HCT116 (cell line): ENCODE measurements around the gene SURF6. TPM values are rescaled to one million over a fixed set of nuclear protein-coding genes. Genes with fewer than 3 reads are reported as not detected.

Experiments used
- ATAC-seq: fragments of 200-7000 bp; cut with Tn5 transposase; 2 replicates; pipeline ENCODE4 v1.9.1; 2020; ENCODE audit warnings: mild to moderate bottlenecking, moderate library complexity
- BruUV-seq: library from RNA; stranded (reverse); fragments of 400-500 nt; replicated peaks from 2 replicates; lab custom pipeline; 2021; lab: Mats Ljungman, UMichigan
- CTCF ChIA-PET: fragments of 300-600 bp; sonication (Branson Sonifier 250); formaldehyde crosslinking; loops from one replicate; lab custom pipeline; 2021; ENCODE audit warnings: antibody characterized with exemption; lab: Charles Lee
- POLR2A ChIA-PET: fragments of 300-600, 350-600 bp; sonication (Branson Sonifier 250); formaldehyde crosslinking; loops from one replicate; lab custom pipeline; 2021; ENCODE audit warnings: antibody characterized with exemption; lab: Charles Lee
- RAD21 ChIA-PET, 2 experiments: fragments of 300-600 bp; sonication (Branson Sonifier 250); formaldehyde crosslinking; loops; one replicate each; lab custom pipeline; 2023; ENCODE audit warnings: low total read pairs in 2 of 2; ENCODE audit not compliant: uncharacterized antibody in 2 of 2, unreplicated experiment in 2 of 2, low non-redundant PET in 1 of 2; lab: Charles Lee
- DNase-seq: peaks from one replicate; pipeline ENCODE4 v3.0.0-alpha.2; 2010; ENCODE audit warnings: low read depth, low spot score
- H2AFZ ChIP-seq: fragments of 200-600 bp; shearing (Covaris generic), sonication (generic); 2 replicates; pipeline ENCODE4 v1.6.1; 2017; ENCODE audit warnings: low read depth, mixed run types, mixed read lengths, antibody characterized with exemption, low read length; ENCODE audit not compliant: poor library complexity, severe bottlenecking
- H3K27ac ChIP-seq: 2 replicates; pipeline ENCODE4 v1.5.1; 2012; ENCODE audit warnings: low read depth, low read length
- H3K27me3 ChIP-seq: fragments of 200-600 bp; sonication (generic); 2 replicates; pipeline ENCODE4 v1.6.1; 2016; ENCODE audit warnings: mixed run types, low read length, mixed read lengths; ENCODE audit not compliant: insufficient read depth
- H3K36me3 ChIP-seq, 2 experiments: fragments of 200-500 bp in 1 of 2; fragments of 200-600 bp in 1 of 2; sonication (Bioruptor generic) in 1 of 2; sonication (generic) in 1 of 2; 2 replicates each; pipeline versions ENCODE4 v1.5.1 to v1.6.1; 2014 to 2016; ENCODE audit warnings: low read length in 2 of 2, inconsistent platforms in 1 of 2, mixed read lengths in 1 of 2, mixed run types in 1 of 2; ENCODE audit not compliant: insufficient read depth in 2 of 2, control insufficient read depth in 1 of 2
- H3K4me1 ChIP-seq, 2 experiments: fragments of 200-600 bp in 1 of 2; sonication (generic) in 1 of 2; 2 replicates each; pipeline versions ENCODE4 v1.5.1 to v1.6.1; 2012 to 2017; ENCODE audit warnings: low read length in 2 of 2, inconsistent platforms in 1 of 2, mild to moderate bottlenecking in 1 of 2, mixed read lengths in 1 of 2, mixed run types in 1 of 2, moderate library complexity in 1 of 2; ENCODE audit not compliant: insufficient read depth in 2 of 2, control insufficient read depth in 1 of 2
- H3K4me2 ChIP-seq: fragments of 200-600 bp; sonication (generic); 2 replicates; pipeline ENCODE4 v1.6.1; 2017; ENCODE audit warnings: mixed run types, low read length, mixed read lengths
- H3K4me3 ChIP-seq, 2 experiments: fragments of 200-600 bp in 1 of 2; sonication (generic) in 1 of 2; replicated peaks in 1 of 2; 2 replicates each; pipeline ENCODE4 v1.5.1; 2011 to 2016; ENCODE audit warnings: low read length in 2 of 2, control low read depth in 1 of 2, low read depth in 1 of 2, mild to moderate bottlenecking in 1 of 2, mixed read lengths in 1 of 2, mixed run types in 1 of 2
- H3K79me2 ChIP-seq: fragments of 200-600 bp; sonication (generic); 2 replicates; pipeline ENCODE4 v1.6.1; 2017; ENCODE audit warnings: mild to moderate bottlenecking, mixed run types, low read length, moderate library complexity, mixed read lengths; ENCODE audit not compliant: insufficient read depth
- H3K9ac ChIP-seq: fragments of 200-600 bp; sonication (generic); 2 replicates; pipeline ENCODE4 v1.6.1; 2016; ENCODE audit warnings: low read length, mixed read lengths
- H3K9me2 ChIP-seq: fragments of 200-600 bp; sonication (generic), shearing (Covaris generic); 2 replicates; pipeline ENCODE4 v1.6.1; 2017; ENCODE audit warnings: mixed run types, mild to moderate bottlenecking, moderate library complexity; ENCODE audit not compliant: insufficient read depth
- H3K9me3 ChIP-seq, 2 experiments: fragments of 200-500 bp in 1 of 2; fragments of 200-600 bp in 1 of 2; sonication (Bioruptor generic) in 1 of 2; sonication (generic) in 1 of 2; 2 replicates each; pipeline ENCODE4 v1.6.1; 2014 to 2017; ENCODE audit warnings: low read length in 2 of 2, mixed read lengths in 2 of 2, inconsistent platforms in 1 of 2, low read depth in 1 of 2, mild to moderate bottlenecking in 1 of 2, mixed run types in 1 of 2, moderate library complexity in 1 of 2; ENCODE audit not compliant: control insufficient read depth in 1 of 2, insufficient read depth in 1 of 2
- H4K20me1 ChIP-seq: fragments of 200-600 bp; sonication (generic), shearing (Covaris generic); 2 replicates; pipeline ENCODE4 v1.6.1; 2017; ENCODE audit warnings: mixed run types, mild to moderate bottlenecking, moderate library complexity; ENCODE audit not compliant: insufficient read depth
- CTCF ChIP-seq, 3 experiments: fragments of 200-600 bp in 1 of 3; sonication (generic) in 1 of 3; IDR thresholded peaks in 2 of 3; conservative IDR thresholded peaks in 1 of 3; 2 replicates each; pipeline ENCODE4 v1.5.1; 2012 to 2017; ENCODE audit warnings: low read depth in 2 of 3, low read length in 2 of 3, antibody characterized with exemption in 1 of 3, borderline replicate concordance in 1 of 3, control low read depth in 1 of 3, mild to moderate bottlenecking in 1 of 3, mixed read lengths in 1 of 3, mixed run types in 1 of 3, moderate library complexity in 1 of 3; ENCODE audit not compliant: insufficient read depth in 1 of 3
- EZH2 ChIP-seq: fragments of 200-600 bp; sonication (generic); IDR thresholded peaks from 2 replicates; pipeline ENCODE4 v1.6.1; 2017; ENCODE audit warnings: antibody characterized with exemption, mixed run types
- RAD21 ChIP-seq: IDR thresholded peaks from 2 replicates; pipeline ENCODE4 v1.6.1; 2012; ENCODE audit warnings: low read depth, mild to moderate bottlenecking
- SIN3A ChIP-seq: IDR thresholded peaks from 2 replicates; pipeline ENCODE4 v1.6.1; 2012; ENCODE audit warnings: low read depth
- intact Hi-C: fragments of 100-400 bp; cut with micrococcal nuclease; formaldehyde crosslinking; loops from 2 replicates; pipeline ENCODE4 v1.10.0; 2022
- total RNA-seq: library from RNA; stranded (reverse); gene quantifications from one replicate; pipeline ENCODE4 v1.2.1, GENCODE V29; 2021; ENCODE audit not compliant: unreplicated experiment

Gene SURF6
- total RNA-seq, 1 experiment from 2014 or later, result 30.1 TPM

GRCh38 chr9:133334161-133334560 is 1.8 kb downstream of the SURF6 start:
- Histone ChIP-seq H3K4me1 (peaks cover 12 to 32% of the 10 kb centered on the region in 2 experiments), H4K20me1 (no peaks in the 10 kb centered on the region; the same call in 1 of the 2 replicates)
- RAD21 ChIA-PET, result no interaction called here
- TF ChIP-seq EZH2, result no peak
- TF ChIP-seq SIN3A, result no peak
- TF ChIP-seq, all 23 proteins: peak for 0
- Histone ChIP-seq H2AFZ (no peak overlapping the region), H3K9ac (0 out of 2 replicates have a peak overlapping the region, but pooled peaks have one; percentile 97), H3K27ac (peak overlapping the region; percentile 21; the same call in 1 of the 2 replicates), H3K4me3 (peak overlapping the region; percentile 91 to 99; a peak in 3 of 4 replicates), H3K9me3 (no peaks in the 10 kb centered on the region), H3K36me3 (peaks cover 34 to 42% of the 10 kb centered on the region in 2 experiments; a peak in 3 of 4 replicates), H3K4me2 (peak overlapping the region; percentile 99), H3K79me2 (peaks cover 44% of the 10 kb centered on the region), H3K9me2 (no peaks in the 10 kb centered on the region), H3K27me3 (no peaks in the 10 kb centered on the region)
- intact Hi-C loops, result no loop called here
- CTCF ChIA-PET, result interaction anchor here (1.7 kb wide), 1 partner anchor 148 kb away, joined by 5 read pairs; no protein-coding TSS in a partner anchor
- ATAC-seq (no peak), DNase-seq (no peak)
- no TSS peak for BruUV-seq
- POLR2A ChIA-PET, result no interaction called here

- H4K20me1 ChIP-seq, result no peaks in the 10 kb centered on the region; the same call in 1 of the 2 replicates
- ChIA-PET POLR2A (no interaction called here), RAD21 (no interaction called here), CTCF (interaction anchor here (2.1 kb wide), 1 partner anchor 148 kb away, joined by 7 read pairs; no protein-coding TSS in a partner anchor)
- no peak overlapping the region for H3K9ac ChIP-seq
- no peak overlapping the region for H2AFZ ChIP-seq
- H3K4me3 ChIP-seq, result no peak overlapping the region
- no peak for DNase-seq
- H3K27ac ChIP-seq, result peak overlapping the region; percentile 21; the same call in 1 of the 2 replicates
- H3K4me2 ChIP-seq, result no peak overlapping the region
- H3K36me3 ChIP-seq, result peaks cover 34 to 42% of the 10 kb centered on the region in 2 experiments; a peak in 3 of 4 replicates
- peak in 2 of 3 experiments; percentile 18 to 33; a peak in 2 of 6 replicates for TF ChIP-seq CTCF (IDR thresholded peaks at IDR 0.05 in 2 of 3, conservative IDR thresholded peaks at IDR 0.05 in 1 of 3; ENCODE audit: borderline replicate concordance in 1 of 3, insufficient read depth in 1 of 3, low read depth in 2 of 3, low read length in 2 of 3)
- no peak for TF ChIP-seq RAD21
- no peaks in the 10 kb centered on the region for H3K9me2 ChIP-seq
- intact Hi-C loops, result no loop called here
- no TSS peak for BruUV-seq
- H3K79me2 ChIP-seq, result peaks cover 44% of the 10 kb centered on the region
- ATAC-seq, result no peak
- H3K27me3 ChIP-seq, result no peaks in the 10 kb centered on the region
- H3K9me3 ChIP-seq, result no peaks in the 10 kb centered on the region
- H3K4me1 ChIP-seq, result peaks cover 12 to 32% of the 10 kb centered on the region in 2 experiments
These were observed 2.4 kb downstream of the SURF6 start for GRCh38 chr9:133333566-133333965.
